Lower leg skin (tissue), 4 donors: ENCODE data around the gene AMIGO3. TPM values are rescaled to one million over a fixed set of nuclear protein-coding genes. Genes with fewer than 3 reads are reported as not detected.

Experiments used
- DNase-seq, 2 donors: peaks; one replicate each; pipeline ENCODE4 v3.0.0-alpha.2; 2019; ENCODE audit warnings: low spot score in 2 of 2
- H3K4me3 ChIP-seq: fragments of 200-600 bp; sonication (generic); 2 replicates; pipeline ENCODE4 v1.5.1; 2017; ENCODE audit warnings: mild to moderate bottlenecking, low read depth; ENCODE audit not compliant: poor library complexity, severe bottlenecking
- POLR2A ChIP-seq, 2 donors: fragments of 450-650 bp; IDR thresholded peaks; one replicate each; pipeline ENCODE4 v1.6.1; 2016 to 2017; ENCODE audit warnings: antibody characterized with exemption in 2 of 2, mild to moderate bottlenecking in 1 of 2, moderate library complexity in 1 of 2
- WGBS, 2 donors: methylation state at CpG; one replicate each; pipeline ENCODE4 v1.1.5; 2018; 5-methylcytosine and 5-hydroxymethylcytosine counted together
- intact Hi-C: fragments of 100-400 bp; cut with DNase I; formaldehyde crosslinking; loops from one replicate; pipeline ENCODE4 v1.15.0; 2023; ENCODE audit warnings: low total_unique reads
- total RNA-seq, 4 donors: library from RNA; depleted of rRNA; stranded (reverse); fragments of >200 nt; gene quantifications; one replicate each; pipeline ENCODE4 v1.1.0, GENCODE V29; 2016
- TF ChIP-seq, protein P1 (sequence below), 3 donors: fragments of 450-650 bp; IDR thresholded peaks; one replicate each; pipeline ENCODE4 v1.5.1; 2016; ENCODE audit warnings: antibody characterized with exemption in 3 of 3, mild to moderate bottlenecking in 3 of 3, moderate library complexity in 2 of 3

The AMIGO3 gene
- total RNA-seq, 4 donors from 2014 or later = 1.0 to 3.7 (median 3.1) TPM

DNA sequence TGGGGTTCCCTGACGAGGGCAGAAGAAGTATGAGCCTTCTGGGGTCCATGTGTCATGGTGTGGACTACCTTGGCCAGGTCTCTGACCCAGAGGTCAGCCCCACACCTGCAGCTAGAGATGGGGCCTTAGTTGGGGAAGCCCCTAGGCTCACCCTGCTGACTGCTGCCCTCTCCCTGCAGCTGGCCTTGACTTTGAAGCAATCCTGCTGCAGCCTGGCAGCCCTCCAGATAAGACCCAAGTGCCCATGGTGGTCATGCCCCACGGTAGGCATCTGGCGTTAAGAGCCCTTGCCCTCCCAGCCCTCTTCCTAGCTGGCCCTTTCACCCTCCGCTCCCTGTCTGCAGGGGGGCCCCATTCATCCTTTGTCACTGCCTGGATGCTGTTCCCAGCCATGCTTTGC is 37.9 kb downstream of the AMIGO3 start:
- TF ChIP-seq POLR2A (IDR thresholded peaks at IDR 0.05) = no peak
- TF ChIP-seq, protein P1, sequence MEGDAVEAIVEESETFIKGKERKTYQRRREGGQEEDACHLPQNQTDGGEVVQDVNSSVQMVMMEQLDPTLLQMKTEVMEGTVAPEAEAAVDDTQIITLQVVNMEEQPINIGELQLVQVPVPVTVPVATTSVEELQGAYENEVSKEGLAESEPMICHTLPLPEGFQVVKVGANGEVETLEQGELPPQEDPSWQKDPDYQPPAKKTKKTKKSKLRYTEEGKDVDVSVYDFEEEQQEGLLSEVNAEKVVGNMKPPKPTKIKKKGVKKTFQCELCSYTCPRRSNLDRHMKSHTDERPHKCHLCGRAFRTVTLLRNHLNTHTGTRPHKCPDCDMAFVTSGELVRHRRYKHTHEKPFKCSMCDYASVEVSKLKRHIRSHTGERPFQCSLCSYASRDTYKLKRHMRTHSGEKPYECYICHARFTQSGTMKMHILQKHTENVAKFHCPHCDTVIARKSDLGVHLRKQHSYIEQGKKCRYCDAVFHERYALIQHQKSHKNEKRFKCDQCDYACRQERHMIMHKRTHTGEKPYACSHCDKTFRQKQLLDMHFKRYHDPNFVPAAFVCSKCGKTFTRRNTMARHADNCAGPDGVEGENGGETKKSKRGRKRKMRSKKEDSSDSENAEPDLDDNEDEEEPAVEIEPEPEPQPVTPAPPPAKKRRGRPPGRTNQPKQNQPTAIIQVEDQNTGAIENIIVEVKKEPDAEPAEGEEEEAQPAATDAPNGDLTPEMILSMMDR (IDR thresholded peaks at IDR 0.05) = no peak
- no peak for DNase-seq
- intact Hi-C loops = no loop called here
- H3K4me3 ChIP-seq = no peak overlapping the region
- WGBS, 2 donors = 75 to 93% methylated on average over 4 of the region's 4 CpGs

DNA sequence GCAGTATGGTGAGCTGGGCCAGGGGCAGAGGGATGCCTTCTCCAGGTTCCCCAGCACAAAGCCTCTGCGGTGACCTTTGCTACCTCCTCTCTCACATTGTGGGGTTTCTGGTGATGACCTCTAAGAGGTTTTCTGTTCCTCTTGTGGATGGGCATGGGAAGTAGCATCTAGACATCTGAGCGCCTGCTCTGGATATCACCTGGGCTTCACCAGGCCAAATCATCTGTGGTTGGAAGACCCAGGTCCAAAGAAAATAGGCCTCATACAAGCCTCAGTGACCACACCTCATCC is 38.3 kb downstream of the AMIGO3 start:
- DNase-seq = no peak
- WGBS, 2 donors = 93 to 100% methylated on average over 2 of the region's 2 CpGs
- H3K4me3 ChIP-seq = no peak overlapping the region
- intact Hi-C loops = no loop called here
- TF ChIP-seq, protein P1 (IDR thresholded peaks at IDR 0.05) = no peak
- TF ChIP-seq POLR2A (IDR thresholded peaks at IDR 0.05) = no peak

DNA sequence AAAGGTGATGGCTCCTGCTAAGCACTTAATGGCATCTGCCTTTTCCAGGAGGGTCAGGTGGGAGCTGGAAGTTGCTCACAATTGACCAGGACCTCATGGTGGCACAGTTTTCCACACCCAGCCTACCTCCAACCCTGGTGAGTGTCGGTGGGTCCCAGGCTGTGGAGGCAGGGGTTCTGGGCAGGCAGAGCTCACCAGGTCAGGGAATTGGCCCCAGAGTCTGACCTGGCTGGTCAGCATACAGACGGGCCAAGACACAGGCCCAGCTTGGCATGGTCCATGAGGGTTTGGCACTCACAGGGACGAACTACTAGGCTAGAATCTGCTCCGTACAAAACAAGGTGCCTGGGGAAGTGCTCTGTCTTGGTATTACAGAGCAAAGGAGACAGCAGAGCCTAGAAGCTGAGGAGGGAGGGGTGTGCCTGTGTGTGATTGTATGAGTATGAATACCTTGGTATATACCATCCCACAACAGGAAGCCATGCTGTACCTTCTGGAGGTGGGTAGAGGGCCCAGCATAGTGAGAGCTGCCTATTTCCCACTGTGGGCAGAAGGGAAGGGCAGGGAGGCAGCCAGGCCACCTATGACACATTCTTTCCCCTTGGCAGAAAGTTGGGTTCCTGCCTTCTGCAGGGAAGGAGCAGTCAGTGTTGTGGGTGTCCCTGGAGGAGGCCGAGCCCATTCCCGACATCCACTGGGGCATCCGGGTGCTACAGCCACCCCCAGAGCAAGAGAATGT is 38.8 kb downstream of the AMIGO3 start:
- no peak overlapping the region for H3K4me3 ChIP-seq
- DNase-seq = no peak
- TF ChIP-seq, protein P1 (IDR thresholded peaks at IDR 0.05) = no peak
- no peak for TF ChIP-seq POLR2A (IDR thresholded peaks at IDR 0.05)
- WGBS, 2 donors = 88 to 91% methylated on average over 7 of the region's 7 CpGs
- intact Hi-C loops = no loop called here

DNA sequence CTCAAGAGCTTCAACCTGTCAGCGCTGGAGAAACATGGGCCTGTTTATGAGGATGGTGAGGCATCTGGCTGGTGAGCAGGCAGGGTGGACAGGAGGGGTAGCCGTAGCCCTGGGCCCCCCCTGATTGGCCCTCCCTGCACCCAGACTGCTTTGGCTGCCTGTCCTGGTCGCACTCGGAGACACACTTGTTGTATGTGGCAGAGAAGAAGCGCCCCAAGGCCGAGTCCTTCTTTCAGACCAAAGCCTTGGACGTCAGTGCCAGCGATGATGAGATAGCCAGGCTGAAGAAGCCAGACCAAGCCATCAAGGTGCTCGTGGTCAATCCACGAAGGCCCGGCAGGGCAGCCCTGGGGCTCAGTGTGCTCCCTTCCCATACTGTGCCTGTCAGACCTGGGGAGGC is 43.6 kb downstream of the AMIGO3 start:
- TF ChIP-seq, protein P1 (IDR thresholded peaks at IDR 0.05) = no peak
- no peak for TF ChIP-seq POLR2A (IDR thresholded peaks at IDR 0.05)
- DNase-seq = no peak
- intact Hi-C loops = no loop called here
- 89 to 91% methylated on average over 5 to 11 of the region's 11 CpGs for WGBS, 2 donors
- H3K4me3 ChIP-seq = no peak overlapping the region

DNA sequence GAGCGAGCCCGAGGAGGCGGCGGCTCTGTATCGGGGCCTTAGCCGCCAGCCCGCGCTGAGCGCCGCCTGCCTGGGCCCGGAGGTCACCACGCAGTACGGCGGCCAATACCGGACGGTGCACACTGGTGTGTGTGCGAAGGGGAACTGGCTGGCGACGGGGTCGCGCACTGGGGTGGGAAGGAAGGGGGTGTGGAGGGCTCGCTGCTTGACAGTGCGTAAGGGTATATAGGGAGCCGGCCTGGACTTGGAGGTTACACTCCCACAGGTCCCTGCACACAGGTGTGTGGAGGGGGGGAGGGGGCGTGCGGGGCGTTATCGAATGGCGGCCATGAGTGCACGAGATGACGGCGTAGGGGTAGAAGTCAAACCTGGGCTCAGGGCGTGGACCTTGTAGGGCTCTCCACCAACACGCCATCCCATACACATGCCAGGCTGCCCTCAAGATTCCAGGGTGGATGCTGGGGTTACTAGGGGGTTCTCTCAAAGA is 44.9 kb downstream of the AMIGO3 start:
- DNase-seq = peak in 1 of 2 donors; percentile 24
- WGBS, 2 donors = 7 to 8% methylated on average over 19 to 22 of the region's 34 CpGs
- intact Hi-C loops = no loop called here

More for the DNA sequence above, 44.9 kb downstream of the AMIGO3 start:
- H3K4me3 ChIP-seq = peak overlapping the region; percentile 67
- no peak for TF ChIP-seq POLR2A (IDR thresholded peaks at IDR 0.05)
- TF ChIP-seq, protein P1 (IDR thresholded peaks at IDR 0.05) = no peak
